Activated naive CD8-positive, alpha-beta T cell (primary cell): ENCODE results near the gene TBC1D2B.
A peak's percentile ranks its signal among the peaks of the same experiment; 100 is the strongest.

Source experiments
- H3K27ac Mint-ChIP-seq: one replicate; pipeline ENCODE4 v1.8.0; 2021; ENCODE audit warnings: mixed read lengths
- H3K27me3 Mint-ChIP-seq: one replicate; pipeline ENCODE4 v1.8.0; 2021; ENCODE audit warnings: mixed read lengths
- H3K36me3 Mint-ChIP-seq: one replicate; pipeline ENCODE4 v1.8.0; 2021; ENCODE audit warnings: mixed read lengths
- H3K4me1 Mint-ChIP-seq: one replicate; pipeline ENCODE4 v1.8.0; 2021; ENCODE audit warnings: low read depth, mixed read lengths
- H3K4me3 Mint-ChIP-seq: one replicate; pipeline ENCODE4 v1.8.0; 2021; ENCODE audit warnings: mild to moderate bottlenecking, mixed read lengths
- H3K9me3 Mint-ChIP-seq: one replicate; pipeline ENCODE4 v1.8.0; 2021; ENCODE audit warnings: low read depth, mixed read lengths

Gene TBC1D2B

DNA sequence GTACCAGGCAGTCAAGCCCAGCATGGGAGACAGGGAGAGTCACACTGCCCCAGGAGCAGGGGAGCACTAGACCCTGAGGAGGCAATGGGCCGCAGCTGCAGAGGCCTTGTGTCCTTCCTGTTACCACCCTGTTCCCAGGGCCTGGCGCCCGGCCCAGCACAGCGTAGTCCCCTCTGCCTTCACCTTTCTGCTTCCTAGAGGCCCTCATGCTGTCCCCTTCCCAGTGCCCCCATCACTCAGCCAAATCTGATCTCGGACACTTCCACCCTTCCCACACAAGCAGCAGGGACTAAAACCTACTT lies 6.9 kb upstream of the TBC1D2B start:
- Mint-ChIP-seq H3K27me3 (no peaks in the 10 kb centered on the region), H3K4me3 (no peak overlapping the region), H3K27ac (no peak overlapping the region), H3K9me3 (no peaks in the 10 kb centered on the region), H3K36me3 (no peaks in the 10 kb centered on the region), H3K4me1 (peaks cover 11% of the 10 kb centered on the region)

- Mint-ChIP-seq H3K36me3 (no peaks in the 10 kb centered on the region), H3K27ac (no peak overlapping the region), H3K9me3 (no peaks in the 10 kb centered on the region), H3K27me3 (no peaks in the 10 kb centered on the region), H3K4me3 (no peak overlapping the region), H3K4me1 (peaks cover 11% of the 10 kb centered on the region)
Observed at GRCh38 chr15:78083687-78084448, 6.4 kb upstream of the TBC1D2B start.

DNA sequence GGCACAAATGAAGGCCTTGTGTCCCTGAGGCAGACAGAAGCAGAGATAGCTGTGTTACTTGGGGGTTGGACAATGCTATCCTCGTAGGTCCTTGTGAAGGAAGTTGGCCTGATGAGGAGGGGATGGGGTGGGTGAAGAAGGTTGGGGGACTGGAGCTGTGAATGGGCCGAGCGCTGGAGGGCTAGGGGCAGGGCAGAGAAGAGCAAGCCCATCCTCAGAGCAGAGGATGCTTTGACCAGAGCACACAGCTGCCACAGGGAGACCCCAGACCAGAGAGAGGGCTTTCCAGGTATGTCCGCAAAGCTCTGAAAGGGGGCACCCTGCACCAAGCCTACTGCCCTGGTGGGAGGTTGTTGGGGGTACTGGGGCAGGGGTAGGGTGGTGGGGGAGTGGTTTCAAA lies 5.7 kb upstream of the TBC1D2B start:
- Mint-ChIP-seq H3K4me3 (no peak overlapping the region), H3K4me1 (peaks cover 12% of the 10 kb centered on the region), H3K27me3 (no peaks in the 10 kb centered on the region), H3K27ac (no peak overlapping the region), H3K9me3 (no peaks in the 10 kb centered on the region), H3K36me3 (no peaks in the 10 kb centered on the region)

- no peaks in the 10 kb centered on the region for H3K9me3 Mint-ChIP-seq
- H3K27me3 Mint-ChIP-seq: no peaks in the 10 kb centered on the region
- H3K36me3 Mint-ChIP-seq: no peaks in the 10 kb centered on the region
- H3K27ac Mint-ChIP-seq: no peak overlapping the region
- no peak overlapping the region for H3K4me3 Mint-ChIP-seq
- H3K4me1 Mint-ChIP-seq: peaks cover 17% of the 10 kb centered on the region
Observed at GRCh38 chr15:78082743-78083110, 5.2 kb upstream of the TBC1D2B start.

DNA sequence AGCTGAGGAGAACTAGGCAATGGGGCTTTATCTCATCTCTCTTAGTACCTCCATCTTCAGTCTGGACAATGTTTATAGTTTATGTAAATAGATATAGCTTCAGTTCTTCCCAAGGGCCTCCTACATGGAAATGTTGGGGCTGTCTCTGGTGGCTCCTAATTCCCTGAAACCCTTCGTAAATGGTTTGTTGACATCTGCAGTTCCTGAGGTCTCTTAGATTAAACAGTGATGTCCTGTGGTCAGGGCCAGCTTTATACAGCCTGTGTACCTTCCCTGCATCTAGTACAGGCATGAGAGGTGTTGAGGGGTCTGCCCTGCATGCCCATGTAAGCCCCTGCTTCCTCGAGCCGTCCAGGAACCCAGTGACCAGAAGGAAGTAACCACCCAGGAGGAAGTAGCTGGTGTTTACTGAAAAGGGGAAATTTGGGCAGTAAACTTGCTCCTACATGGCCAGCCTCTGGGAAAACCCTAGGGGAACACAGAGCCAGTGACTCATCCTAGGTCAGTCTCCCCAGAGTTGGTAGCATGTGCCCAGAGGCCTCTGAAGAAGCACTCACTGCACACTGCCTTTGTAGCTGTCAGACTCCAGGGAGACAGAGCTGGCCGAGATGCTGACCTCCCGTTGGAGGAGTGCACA lies 4.7 kb upstream of the TBC1D2B start:
- H3K36me3 Mint-ChIP-seq: no peaks in the 10 kb centered on the region
- H3K9me3 Mint-ChIP-seq: no peaks in the 10 kb centered on the region
- H3K27me3 Mint-ChIP-seq: no peaks in the 10 kb centered on the region
- H3K4me3 Mint-ChIP-seq: no peak overlapping the region
- H3K27ac Mint-ChIP-seq: no peak overlapping the region
- peaks cover 17% of the 10 kb centered on the region for H3K4me1 Mint-ChIP-seq

- no peaks in the 10 kb centered on the region for H3K27me3 Mint-ChIP-seq
- no peaks in the 10 kb centered on the region for H3K36me3 Mint-ChIP-seq
- no peak overlapping the region for H3K27ac Mint-ChIP-seq
- peaks cover 28% of the 10 kb centered on the region for H3K4me1 Mint-ChIP-seq
- no peak overlapping the region for H3K4me3 Mint-ChIP-seq
- no peaks in the 10 kb centered on the region for H3K9me3 Mint-ChIP-seq
Observed at GRCh38 chr15:78080088-78080460, 2.6 kb upstream of the TBC1D2B start.

- no peak overlapping the region for H3K4me3 Mint-ChIP-seq
- peaks cover 2% of the 10 kb centered on the region for H3K36me3 Mint-ChIP-seq
- peaks cover 29% of the 10 kb centered on the region for H3K4me1 Mint-ChIP-seq
Observed at GRCh38 chr15:78079298-78080087, 2.0 kb upstream of the TBC1D2B start.

GRCh38 chr15:78077871-78078210 lies 330 bp upstream of the TBC1D2B start:
- Mint-ChIP-seq H3K9me3 (no peaks in the 10 kb centered on the region), H3K27me3 (no peaks in the 10 kb centered on the region), H3K4me3 (peak overlapping the region; percentile 89), H3K27ac (peak overlapping the region; percentile 93), H3K36me3 (peaks cover 3% of the 10 kb centered on the region), H3K4me1 (peaks cover 35% of the 10 kb centered on the region)

More at GRCh38 chr15:78079298-78080087, 2.0 kb upstream of the TBC1D2B start:
- H3K27ac Mint-ChIP-seq: peak overlapping the region; percentile 64
- no peaks in the 10 kb centered on the region for H3K9me3 Mint-ChIP-seq
- H3K27me3 Mint-ChIP-seq: no peaks in the 10 kb centered on the region

GRCh38 chr15:78076231-78077052 lies 1.1 kb downstream of the TBC1D2B start:
- Mint-ChIP-seq H3K4me3 (peak overlapping the region; percentile 99), H3K27me3 (no peaks in the 10 kb centered on the region), H3K9me3 (no peaks in the 10 kb centered on the region), H3K4me1 (peaks cover 49% of the 10 kb centered on the region), H3K27ac (peak overlapping the region; percentile 97), H3K36me3 (peaks cover 4% of the 10 kb centered on the region)

DNA sequence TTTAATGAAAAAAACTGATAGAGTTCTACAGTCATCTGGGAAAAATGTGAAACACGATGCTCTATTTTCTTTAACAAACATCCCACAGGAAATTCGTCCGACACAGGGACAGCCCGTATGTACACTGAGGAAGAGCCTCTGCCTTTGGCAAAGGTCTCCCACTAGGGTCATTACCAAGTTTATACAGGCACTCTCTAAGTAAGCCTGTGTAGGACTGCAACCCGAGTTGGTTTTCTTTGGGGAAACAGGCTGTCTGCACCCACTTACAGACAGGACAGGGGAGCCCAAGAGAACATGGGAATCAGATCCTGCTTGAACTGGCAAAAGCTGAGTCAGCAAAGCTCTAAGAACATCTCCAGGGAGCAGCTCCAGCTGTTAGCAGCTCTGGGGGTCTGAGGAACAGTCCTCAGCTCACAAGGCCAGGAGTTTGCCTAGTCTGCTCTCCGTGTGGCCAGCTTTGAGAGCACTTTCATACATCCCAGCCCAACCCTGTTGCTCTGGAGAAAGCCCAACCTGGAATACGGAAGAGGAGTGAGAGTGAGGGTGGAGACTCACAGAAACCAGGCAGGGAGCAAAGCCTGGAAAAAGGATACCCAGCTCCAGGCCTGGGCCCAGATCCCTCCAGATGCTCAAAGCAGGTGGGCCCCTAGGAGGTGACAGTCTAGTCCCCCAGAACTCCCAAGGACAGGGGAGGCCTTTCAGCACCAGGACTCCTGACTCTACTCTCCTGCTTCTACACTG lies 1.9 kb downstream of the TBC1D2B start:
- Mint-ChIP-seq H3K4me3 (peak overlapping the region; percentile 99), H3K4me1 (peaks cover 54% of the 10 kb centered on the region), H3K27ac (peak overlapping the region; percentile 88), H3K36me3 (peaks cover 6% of the 10 kb centered on the region), H3K9me3 (no peaks in the 10 kb centered on the region), H3K27me3 (no peaks in the 10 kb centered on the region)

GRCh38 chr15:78073046-78073787 lies 4.3 kb downstream of the TBC1D2B start:
- peak overlapping the region; percentile 94 for H3K27ac Mint-ChIP-seq
- H3K4me3 Mint-ChIP-seq: peak overlapping the region; percentile 59
- no peaks in the 10 kb centered on the region for H3K27me3 Mint-ChIP-seq
- H3K4me1 Mint-ChIP-seq: peaks cover 53% of the 10 kb centered on the region
- H3K36me3 Mint-ChIP-seq: peaks cover 6% of the 10 kb centered on the region
- no peaks in the 10 kb centered on the region for H3K9me3 Mint-ChIP-seq

GRCh38 chr15:78072080-78072892 lies 5.2 kb downstream of the TBC1D2B start:
- Mint-ChIP-seq H3K27ac (peak overlapping the region; percentile 94), H3K36me3 (peaks cover 6% of the 10 kb centered on the region), H3K27me3 (no peaks in the 10 kb centered on the region), H3K4me3 (peak overlapping the region; percentile 59), H3K9me3 (no peaks in the 10 kb centered on the region), H3K4me1 (peaks cover 48% of the 10 kb centered on the region)

DNA sequence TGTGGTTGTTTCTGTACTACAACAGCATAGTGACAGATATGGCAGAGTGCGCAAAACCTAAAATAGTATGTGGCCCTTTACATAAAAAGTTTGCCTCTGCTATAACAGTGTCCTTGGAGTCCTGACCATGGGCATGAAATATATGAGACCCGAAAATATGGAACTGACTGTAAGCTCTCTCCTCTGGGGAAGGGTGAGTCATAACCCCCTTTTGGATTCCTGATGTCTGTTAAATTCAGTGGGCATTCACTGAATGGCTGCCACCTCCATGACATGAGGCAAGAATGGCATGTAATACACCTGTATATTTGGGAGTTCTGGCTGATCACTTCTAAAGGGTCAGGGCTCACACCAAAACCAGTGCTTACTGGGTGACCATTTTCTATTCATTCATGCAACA lies 6.1 kb downstream of the TBC1D2B start:
- no peak overlapping the region for H3K27ac Mint-ChIP-seq

More for the DNA sequence above, 6.1 kb downstream of the TBC1D2B start:
- no peaks in the 10 kb centered on the region for H3K9me3 Mint-ChIP-seq
- H3K4me3 Mint-ChIP-seq: no peak overlapping the region
- H3K27me3 Mint-ChIP-seq: no peaks in the 10 kb centered on the region
- peaks cover 6% of the 10 kb centered on the region for H3K36me3 Mint-ChIP-seq
- H3K4me1 Mint-ChIP-seq: peaks cover 46% of the 10 kb centered on the region
